Activated gamma-delta T cell (primary cell): ENCODE results near the gene PRKACA.

ENCODE experiments used
- DNase-seq: peaks from one replicate; lab custom pipeline; 2025; lab: John Stamatoyannopoulos, UW

Gene PRKACA

DNA sequence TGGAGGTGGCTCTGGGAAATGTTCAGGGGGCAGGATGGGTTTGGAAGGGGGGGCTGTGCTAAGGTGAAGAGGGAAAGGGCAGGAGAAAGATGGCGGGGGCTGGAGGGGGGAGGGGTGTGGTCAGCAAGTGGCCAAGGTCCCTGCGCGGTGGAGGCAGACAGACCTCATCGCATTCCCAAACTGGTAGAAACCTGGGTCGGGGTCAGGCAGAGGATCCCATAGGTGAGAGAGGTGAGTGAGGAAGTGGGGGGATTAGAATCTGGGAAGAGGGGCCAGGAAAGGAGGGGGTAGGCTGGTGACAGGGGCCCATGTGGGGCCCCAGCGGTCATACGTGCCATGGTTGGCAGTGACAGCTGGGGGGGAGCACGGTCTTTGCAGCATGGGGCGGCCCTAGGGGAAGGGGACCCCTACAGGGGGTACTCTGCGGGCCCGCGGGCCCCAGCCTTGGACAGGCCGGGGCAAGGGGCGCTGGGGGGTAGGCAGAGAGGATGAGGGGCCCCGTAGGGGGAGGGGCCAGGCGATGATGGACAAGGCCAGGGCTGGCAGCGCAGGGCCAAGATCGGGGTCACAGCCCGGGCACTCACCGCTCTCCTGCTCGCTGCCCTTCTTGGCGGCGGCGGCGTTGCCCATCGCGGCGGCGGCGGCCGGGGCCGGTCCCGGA lies 514 bp downstream of the PRKACA start:
- DNase-seq = no peak

DNA sequence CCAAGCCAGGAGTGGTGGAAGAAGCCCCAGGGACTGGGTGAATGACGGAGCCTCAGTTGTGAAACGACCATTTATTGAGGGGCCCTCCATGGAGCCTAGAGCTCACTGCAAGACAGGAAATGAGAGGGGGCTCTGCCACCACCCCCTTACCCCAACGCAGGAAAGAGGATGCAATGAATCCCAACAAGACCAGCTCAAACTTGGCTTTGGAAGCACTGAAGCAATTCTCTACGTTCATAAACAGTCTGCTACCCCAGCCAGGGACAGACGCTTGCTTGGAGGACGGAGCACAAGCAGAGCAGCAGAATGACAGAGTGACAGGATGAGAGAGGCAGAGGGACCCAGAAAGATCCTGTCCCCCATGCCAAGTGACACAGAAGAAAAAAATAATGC lies 1.0 kb downstream of the PRKACA start:
- no peak for DNase-seq

DNA sequence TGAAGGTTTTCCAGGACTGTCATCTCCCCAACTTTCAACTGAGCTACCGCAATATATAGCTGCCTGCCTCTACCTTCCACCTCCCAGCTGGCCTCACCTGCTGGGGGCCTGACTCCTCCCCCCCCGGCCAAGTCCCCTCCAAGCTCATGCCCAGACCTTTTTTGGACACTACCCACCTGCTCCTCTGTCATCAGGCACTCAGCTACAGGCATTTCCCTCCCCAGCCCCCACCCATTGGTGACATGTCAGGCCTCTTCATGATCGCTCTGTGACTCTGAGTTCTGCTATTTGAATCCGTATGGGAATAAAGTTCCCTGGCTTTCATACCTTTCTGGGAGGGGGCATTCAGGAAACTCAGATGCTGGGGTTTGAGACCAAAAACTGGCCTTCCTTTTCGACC lies 1.8 kb downstream of the PRKACA start:
- DNase-seq = no peak

DNA sequence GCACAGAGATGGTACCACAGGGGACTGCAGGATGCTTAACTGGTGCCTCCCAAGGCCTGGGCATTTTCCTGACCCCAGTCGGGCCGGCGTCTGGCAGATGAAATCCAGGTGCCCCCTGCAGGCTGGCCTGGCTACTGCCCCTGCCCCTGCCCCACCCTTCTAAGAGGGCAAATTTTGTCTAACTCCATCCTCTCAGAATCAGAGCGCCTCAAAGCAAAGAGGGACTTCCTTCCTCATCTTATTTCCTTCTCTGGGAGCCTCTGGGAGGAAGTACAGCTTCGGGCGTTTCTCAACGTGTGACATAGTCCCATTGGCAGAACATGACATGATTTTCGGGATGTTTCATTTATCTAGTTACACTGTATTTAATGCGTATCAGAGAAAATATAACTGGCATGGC lies 2.7 kb downstream of the PRKACA start:
- no peak for DNase-seq

DNA sequence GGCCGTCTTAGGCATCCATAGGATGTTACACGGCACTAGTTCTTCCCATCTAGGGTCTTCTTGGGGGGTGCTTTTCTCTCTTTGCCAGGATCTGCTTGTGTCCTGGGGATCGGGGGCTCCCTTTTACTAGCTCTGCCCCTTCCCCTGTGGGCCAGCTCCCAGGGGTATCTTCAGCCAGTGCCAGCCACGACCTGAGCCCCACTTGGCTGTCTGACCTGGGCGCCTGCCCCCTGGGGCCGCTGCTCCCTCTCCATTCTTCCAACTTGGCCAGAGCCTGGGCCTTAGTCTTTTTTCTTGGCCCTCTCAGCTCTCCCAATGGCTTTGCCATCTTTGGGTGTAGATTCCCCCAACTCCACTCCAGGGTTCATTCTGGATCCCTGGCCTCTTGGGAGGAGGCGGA lies 3.1 kb downstream of the PRKACA start:
- DNase-seq = no peak

DNA sequence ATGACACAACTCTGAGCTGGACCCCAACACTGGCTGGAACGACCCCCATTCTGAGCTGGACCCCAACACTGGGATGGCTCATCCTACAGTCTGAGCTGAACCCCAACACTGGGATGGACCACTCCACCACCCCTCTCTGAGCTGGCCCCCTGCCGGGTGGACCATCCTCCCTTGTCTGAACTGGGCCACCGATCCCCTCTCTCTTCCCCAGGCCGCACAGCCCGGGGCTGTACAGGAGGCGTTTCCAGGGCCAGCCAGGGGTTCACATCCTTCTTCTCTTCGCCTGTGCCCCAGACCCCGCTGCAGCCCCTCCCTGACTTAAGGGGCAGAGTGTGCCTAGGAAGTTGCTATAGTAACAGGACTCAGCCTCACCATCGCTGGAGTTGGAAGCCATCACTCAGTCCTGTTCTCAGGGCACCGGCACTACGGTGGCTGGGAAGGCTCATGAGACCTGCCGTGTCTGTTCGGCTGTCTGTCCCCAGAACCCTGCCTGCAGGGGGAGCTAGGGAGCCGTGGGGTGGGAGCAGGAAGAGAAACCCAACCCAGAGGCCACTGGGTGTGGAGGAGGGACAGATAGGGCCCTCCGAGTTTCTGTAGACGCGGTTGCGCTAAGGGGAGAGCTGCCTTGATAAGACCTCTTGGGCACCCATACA lies 3.7 kb downstream of the PRKACA start:
- no peak for DNase-seq

DNA sequence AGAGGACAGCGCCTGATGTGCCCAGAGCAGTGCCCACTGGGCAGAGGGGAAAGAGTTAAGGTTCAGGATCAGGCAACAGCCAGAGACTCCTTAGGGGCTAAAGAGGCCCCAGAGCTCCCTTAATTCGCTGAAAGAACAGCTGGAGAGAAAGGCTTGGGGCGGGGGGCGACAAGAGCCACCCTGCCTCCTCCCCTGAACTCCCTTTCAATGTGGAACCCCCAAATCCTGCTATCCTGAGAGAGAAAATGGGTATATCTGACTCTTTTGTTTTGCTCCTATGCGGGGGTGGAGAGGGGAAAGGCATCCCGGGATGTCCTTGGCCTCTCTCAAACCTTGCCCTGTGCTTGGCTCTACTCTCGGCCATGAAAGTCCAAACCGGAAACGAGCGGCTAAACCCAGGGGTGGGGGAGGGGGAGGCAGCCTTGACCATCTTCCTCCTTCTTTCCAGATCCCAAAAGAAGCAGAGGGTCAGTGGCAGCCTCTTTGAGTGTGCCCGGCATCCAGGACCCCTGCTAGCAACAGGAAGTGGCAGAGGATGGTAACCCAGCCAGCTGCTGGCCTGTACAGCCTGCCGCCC lies 4.7 kb downstream of the PRKACA start:
- DNase-seq = no peak

DNA sequence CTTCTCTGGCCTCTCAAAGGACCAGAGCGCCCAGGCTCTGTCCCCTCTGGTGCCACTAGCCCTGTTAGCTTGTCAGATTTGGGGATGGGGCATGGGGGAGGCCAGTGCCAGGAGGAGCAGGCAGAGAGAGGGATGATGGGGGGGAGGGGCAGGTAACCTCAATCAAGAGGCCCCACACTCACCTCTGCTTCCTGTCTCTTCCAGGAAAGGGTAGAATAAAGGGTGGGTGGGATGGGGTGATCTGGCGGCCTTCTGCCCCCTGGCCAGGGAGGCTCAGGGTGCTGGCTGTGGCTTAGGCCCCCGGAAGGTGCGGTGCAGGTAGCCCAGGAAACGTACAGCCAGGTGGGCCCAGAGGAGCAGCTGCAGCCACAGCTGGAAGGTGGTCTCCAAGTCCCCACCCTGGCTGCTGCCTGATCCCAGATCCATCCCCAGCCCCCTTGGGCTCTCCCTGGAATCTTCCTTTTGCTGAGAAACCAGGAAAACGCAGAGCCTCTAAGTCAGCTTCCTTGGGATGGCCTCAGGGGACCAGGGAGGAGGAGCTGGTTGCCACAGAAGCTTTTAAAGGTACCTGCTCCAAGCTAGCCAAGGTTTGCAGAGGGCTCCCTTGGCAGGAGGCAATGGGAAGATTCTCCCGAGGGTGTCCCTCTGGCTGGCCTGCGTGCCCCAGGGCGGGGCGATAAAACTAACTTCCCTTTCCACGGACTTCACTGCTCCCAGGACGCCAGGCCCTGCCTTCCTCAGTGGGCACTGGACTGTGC lies 5.3 kb downstream of the PRKACA start:
- DNase-seq = no peak

DNA sequence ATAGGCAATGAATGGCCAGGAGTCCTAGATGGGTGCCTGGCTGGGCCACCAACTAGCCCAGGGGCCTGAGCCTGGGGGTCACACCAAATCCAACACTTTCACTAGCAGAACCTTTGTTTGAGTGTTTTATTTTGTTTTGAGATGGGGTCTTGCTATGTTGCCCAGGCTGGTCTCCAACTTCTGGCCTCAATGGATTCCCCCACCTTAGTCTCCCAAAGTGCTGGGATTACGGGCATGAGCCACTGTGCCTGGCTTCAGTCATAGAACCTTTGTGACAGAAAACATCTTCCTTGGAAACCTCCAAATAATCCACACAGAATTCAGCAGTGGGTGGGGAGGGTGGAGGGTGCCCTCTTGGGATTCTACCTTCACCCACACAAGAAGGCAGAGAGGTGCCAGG lies 6.1 kb downstream of the PRKACA start:
- DNase-seq = no peak

DNA sequence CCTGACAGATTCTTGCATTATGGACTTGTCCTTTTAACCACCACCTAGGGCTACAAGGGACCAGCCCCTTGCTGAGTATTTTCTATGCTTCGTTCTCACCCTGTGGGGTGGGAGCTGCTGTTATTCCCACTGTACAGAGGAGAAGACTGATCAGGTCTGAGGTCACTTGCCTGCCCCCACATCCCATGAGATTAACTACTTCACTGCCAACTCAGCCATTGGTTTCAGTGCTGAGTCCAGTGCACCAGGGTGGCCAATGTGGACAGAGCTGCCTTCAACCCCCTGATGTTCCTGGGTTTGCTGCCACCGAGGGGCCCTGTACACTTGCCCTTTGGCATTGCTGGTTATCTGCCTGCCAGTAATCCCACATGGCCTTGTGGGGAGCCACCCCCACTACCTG lies 6.9 kb downstream of the PRKACA start:
- no peak for DNase-seq

DNA sequence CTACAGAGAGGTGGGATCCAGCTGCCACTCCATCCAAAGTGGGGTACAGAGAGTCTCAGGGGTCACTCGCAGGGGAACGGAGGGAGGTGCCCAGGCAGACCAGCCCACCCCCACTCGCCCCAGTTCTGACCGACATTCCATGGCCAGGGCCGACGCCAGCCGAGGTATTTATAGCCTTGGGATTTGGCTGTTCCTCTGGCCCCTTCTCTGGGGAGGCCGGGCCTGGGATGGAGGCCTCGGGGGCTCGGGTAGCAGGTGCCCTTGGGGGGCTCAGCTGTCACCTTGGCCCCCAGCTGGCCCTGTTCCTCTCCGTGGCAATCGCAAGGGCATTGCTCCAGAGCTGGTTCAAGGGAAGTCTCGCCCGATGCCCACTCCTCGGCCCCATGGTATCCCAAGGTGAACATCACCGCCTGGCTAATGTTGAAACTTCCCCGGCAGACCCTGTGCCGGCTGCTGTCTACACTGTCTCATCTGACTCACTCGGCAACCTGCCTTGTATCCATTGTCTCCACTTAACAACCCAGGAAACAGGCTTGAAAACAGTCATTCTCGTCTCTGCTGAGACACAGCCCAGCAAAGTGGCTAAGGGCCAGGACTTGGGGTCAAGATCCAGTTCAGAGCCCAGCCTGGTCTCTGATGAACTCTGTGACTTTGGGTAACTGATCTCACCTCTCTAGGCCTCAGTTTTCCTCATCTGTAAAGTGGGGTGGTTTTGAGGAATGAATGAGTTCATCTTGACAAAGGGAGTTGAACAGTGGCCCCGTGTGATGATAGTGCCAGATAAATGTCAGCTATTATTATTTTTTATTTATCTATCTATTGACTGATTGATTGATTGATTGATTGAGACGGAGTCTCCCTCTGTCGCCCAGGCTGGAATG lies 9.7 kb downstream of the PRKACA start:
- DNase-seq = no peak

DNA sequence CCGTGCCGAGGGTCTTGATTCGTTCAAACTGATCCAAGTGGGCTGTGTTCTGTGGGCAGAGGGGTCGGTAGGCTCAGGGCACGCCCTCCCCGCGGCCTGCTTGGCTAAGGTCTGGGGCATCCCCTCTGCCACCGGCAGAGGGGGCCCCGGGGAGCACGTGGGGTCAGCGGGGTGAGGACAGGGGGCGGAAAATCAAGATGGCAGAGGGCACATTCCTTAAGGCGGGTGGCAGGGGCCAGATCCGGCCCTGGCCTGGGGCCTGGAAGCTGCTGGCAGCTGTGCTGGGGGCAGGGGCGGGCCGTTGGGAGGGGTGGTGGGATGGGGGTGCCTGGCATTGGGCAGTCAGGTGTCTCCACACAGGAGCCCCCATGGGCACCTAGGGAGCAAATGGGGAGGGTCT lies 10.7 kb downstream of the PRKACA start:
- DNase-seq = no peak

DNA sequence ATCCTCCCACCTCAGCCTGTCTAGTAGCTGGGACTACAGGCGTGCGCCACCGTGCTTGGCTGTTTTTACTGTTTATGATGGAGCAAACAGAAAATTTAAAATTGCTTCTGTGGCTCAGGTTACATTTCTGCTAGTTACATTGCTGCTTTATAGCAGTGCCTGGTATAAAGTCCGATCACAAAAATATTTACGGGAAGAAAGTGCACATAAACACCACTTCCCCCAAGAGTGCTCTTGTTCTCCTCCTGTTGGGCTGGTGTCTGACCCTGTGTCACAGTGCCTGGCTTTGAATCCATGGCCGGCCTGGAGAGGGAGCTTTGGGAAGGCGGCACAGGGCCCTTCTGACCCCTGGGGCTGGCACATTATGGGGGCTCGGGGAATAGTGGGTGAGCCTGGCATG lies 11.9 kb downstream of the PRKACA start:
- DNase-seq = no peak

DNA sequence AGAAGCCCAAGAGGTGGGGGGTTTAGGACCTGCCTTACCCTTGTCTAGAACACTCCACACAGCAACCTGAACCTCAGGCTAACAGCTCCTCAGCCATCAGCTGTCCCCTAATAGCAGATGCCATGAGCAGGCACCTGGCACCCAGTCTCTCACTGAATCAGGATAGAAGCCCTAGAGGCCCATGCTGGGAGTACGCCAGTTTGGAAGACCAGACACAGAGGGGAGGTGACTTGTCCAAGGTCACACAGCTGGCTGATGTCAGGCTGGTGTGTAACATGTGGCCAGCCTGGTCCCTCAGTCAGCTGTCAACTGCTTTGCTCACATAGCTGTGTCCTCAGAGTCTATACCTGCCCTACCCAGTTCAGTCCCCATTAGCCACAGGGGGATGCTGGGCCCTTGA lies 14.3 kb downstream of the PRKACA start:
- no peak for DNase-seq

DNA sequence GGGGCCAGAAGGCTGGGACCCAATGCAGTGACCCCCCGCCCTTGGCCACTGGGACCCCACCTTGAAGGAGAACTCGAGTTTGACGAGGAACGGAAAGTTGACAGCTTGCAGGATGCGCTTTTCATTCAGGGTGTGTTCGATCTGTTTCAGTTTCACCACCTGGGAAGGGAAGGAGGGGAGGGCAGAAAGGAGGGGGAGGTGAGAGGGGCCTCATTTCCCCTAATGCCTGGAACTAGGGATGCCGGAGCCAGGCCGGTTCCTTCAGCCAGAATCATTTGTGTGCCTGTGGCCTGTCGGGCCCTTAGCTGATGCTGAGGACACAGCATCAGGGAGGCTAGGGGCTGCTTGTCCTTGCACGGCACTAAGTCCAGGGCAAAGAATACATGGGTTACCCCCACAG lies 14.8 kb downstream of the PRKACA start:
- DNase-seq = no peak

DNA sequence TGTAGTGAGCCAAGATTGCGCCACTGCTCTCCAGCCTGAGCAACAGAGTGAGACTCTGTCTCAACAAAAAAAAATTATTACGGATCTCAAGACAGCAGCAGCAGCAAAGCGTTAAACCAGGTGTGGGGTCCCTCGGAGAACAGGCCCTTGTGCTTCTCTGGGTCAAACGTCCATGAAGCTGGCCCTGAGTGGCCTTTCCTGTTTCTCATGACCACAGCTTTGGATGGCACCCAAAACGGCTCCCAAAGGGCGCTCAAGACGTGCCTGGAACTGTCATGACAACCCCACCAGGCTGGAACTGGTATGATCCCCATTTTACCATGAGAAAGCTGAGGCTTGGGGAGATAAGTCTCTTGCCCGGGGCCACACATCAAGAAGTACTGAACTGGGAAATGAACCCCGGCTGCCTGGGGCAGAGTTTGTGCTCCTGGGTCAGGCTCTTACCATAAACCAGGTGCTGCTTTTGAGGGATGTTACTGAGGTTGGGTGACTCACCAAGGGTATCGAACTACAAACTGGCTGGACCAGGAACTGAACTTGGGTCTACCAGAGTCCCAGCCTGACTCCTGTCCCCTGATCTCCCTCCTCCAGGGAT lies 15.4 kb downstream of the PRKACA start:
- no peak for DNase-seq

DNA sequence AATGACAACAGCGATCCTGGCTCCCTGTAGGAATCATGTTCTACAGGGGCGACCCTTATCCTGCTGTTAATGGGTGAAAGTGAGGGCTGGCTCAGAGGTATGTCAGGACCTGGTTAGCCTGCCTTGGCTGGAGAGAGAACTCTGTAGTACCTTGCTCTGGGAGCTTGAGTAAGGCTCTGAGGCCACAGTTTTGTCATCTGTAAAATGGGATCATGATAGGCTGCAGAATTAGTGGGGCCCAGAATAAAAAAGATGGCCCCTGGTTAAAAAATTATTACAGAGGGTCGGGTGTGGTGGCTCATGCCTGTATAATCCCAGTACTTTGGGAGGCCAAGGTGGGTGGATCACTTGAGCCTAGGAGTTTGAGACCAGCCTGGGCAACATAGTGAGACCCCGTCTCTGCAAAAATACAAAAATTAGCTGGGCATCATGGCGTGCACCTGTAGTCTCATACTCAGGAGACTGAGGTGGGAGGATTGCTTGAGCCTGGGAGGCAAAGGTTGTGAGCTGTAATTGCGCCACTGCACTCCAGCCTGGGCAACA lies 16.5 kb downstream of the PRKACA start:
- DNase-seq = no peak

DNA sequence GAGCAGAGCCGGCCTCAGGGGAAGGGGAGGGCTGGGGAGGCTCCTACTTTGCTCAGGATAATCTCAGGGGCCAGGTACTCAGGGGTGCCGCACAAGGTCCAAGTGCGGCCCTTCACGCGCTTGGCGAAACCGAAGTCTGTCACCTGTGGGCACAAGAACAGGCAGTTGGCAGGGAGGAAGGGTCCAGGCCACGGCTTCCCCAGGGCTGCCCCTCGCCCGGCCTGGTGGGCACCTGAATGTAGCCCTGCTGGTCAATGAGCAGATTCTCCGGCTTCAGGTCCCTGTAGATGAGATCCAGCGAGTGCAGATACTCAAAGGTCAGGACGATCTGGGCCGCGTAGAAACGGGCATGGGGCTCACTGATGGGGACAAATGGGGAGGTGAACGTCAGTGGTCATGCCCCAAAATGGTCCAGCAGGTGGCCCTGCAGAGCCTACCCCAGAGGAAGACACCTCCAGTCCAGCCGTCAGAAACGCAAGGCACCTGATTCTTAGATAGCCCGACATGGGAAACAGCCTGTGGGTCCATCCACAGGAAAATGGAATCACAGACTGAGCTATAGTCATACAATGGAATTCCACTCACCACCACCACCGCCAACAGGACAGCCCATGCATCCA lies 19.9 kb downstream of the PRKACA start:
- no peak for DNase-seq

DNA sequence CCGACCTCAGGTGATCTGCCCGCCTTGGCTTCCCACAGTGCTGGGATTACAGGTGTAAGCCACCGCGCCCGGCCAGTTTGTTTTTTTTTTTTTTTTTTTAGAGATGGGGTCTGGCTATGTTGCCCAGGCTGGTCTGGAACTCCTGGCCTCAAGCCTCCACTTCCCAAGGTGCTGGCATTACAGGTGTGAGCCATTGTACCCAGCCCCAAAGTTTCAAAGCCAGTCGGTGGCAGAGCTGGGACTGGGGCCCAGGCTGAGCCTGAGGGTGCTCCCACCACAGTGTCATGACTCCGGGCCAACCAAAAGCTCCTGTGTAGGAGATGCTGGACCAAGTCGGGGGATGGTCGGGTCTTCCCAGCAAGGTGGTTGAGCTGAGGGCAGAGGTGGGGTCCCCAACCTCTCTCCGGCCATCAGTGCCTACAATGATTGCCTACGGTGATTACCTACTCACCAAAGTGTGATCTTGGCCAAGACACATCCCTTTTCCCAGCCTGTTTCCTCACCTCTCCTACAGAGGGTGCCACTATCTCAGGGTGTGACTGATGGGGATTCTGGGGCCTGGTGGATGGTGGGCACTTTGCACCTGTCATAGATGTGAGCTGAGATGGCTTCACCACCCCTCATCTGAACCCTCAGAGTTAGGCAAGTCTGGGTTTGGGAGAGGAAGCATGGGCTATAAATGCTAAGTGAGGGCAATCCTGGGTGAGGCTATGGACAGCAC lies 21.1 kb downstream of the PRKACA start:
- no peak for DNase-seq

DNA sequence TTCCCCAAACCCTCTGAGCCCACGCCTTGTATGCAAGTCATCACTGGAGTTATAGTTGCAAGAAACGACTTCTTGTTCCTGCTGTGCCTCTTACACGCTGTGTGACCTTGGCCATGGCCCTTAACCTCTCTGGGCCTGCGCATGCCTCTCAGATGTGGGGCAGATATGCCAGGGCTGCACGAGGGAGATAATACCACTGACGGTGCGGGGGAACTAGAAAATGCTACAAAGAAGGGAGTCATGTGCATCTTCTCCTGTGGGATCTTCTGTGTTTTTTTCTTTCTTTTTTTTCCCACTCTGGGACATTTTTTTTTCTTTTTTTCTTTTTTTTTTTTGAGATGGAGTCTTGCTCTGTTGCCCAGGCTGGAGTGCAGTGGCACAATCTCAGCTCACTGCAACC lies 22.7 kb downstream of the PRKACA start:
- DNase-seq = no peak
